HG03097 (cell line): ENCODE results near the gene PLGRKT.
"Not testable (repeated sequence)": the region's sequence is repeated elsewhere in the genome, so short reads cannot be mapped to it uniquely, and the experiment has no call there.

Experiments used
- ATAC-seq: cut with Tn5 transposase; IDR thresholded peaks from one replicate; pipeline ENCODE4 v1.9.1; 2021; ENCODE audit not compliant: unreplicated experiment, low FRiP score

PLGRKT gene

DNA sequence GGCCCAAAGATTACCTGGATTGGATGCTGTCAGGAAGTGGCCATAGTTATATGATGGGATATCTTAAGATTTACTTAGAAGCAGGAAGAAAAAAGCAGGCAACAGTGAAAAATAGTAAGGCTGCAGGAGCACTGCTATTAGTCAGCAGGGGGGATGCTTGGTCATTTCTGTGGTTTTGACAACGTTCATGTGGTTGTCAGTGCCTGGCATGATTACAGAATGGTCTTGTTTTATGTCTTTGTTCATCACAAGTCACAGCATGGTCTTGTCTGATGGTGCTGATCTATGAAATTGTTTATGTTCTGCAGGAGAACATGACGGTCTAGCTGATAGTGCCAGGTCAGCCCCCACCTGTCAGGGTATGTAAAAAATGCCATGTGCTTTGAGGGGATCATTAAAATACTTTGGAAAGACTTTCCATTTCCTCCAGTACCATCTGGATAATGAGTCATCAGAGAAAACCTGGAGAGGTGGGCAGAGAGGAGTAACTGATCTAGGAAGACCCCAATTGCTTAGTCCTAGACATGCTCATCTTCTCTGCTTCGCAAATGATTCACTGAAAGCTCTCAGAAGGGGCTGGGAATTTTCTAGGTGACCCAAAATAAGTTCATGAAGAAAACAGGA is 48.5 kb downstream of the PLGRKT start:
- ATAC-seq: peak; percentile 57

GRCh38 chr9:5388026-5388819 is 49.5 kb downstream of the PLGRKT start:
- ATAC-seq: no peak

DNA sequence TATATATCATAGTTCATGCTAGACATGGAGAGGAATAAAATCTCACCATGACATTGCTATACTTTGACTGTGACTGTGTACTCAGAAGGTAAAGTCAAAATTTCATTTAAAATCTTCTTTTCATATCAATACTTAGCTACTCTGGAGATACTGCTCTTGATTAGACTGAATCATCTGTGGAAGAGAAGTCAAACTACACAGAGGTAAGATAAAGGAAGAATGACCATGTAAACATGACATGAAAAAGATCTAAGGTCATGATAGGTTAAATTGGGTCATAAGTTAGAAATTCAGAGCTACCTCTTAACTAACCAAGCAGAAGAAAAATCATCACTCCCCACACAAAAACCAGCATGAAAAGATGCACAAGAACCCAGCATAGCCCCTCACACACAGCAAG is 53.3 kb downstream of the PLGRKT start:
- ATAC-seq: no peak

GRCh38 chr9:5382479-5382878 is 55.2 kb downstream of the PLGRKT start:
- ATAC-seq: no peak

- no peak for ATAC-seq
Measured at GRCh38 chr9:5375790-5376477, 61.8 kb downstream of the PLGRKT start.

GRCh38 chr9:5375091-5375490 is 62.6 kb downstream of the PLGRKT start:
- peak; percentile 68 for ATAC-seq

DNA sequence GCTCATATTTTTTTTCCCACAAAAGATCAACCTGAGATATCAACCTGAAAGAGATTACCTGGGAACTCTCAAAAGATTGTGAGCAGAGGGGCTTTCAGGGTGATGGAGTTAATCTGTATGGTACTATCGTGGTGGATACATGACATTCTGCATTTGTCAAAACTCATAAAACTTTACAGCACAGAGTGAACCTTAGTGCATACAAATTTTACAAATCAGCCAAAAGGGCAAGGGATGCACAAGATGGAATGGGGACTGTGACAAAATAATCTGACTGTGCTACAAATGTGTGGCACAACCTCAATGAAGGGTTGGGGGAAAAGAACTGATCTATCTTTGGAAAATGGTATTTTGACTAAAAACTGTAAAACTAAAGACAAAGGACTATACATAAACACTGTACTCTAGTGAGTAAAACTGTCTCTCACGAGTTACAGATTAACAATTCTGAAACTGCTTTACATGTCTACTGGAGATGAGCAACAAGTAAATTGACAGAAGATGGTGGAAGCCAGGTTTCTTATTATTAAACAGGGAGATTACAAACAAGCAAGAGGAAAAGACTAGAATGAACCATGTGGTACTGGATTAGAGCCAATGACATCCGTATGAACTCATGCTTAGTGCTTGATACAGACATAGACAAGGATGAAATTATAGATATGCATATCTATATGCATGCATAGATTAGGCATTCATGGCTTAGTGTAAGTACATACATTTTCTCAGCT is 73.3 kb downstream of the PLGRKT start:
- peak; percentile 88 for ATAC-seq

DNA sequence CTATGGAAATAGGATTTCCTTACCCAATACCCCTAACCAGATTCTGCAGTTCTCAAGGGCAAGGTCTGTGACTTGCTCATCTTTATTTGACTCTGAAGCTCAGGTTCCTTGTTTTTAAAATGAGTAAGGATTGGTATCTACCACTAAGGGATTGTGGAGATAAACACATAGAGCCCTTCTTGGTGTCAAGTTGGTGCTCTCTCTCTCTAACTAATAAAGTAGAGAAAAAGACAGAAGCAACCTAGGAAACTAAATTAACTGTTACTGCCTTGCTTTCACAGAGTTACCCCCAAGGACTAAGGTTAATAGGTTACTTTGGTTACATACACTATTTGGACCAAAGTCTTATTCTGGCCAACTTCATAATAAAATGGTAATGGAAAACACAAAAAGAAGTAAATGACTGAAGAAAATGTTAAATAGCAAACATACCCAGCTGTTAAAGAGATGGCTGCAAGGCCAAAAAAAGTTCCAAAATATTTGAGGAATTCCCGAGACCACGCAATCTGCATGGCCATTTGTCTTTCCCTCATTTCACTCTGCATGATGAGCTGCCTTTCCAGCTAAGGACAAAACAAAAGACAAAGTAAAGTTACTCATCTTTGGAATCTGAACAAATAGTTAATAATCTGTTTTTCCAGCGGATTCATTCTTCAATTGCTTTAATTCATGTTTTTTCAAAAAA is 76.3 kb downstream of the PLGRKT start:
- ATAC-seq: no peak

GRCh38 chr9:5360341-5360740 is 77.4 kb downstream of the PLGRKT start:
- no peak for ATAC-seq

GRCh38 chr9:5357431-5358105 is 80.2 kb downstream of the PLGRKT start:
- no peak for ATAC-seq

DNA sequence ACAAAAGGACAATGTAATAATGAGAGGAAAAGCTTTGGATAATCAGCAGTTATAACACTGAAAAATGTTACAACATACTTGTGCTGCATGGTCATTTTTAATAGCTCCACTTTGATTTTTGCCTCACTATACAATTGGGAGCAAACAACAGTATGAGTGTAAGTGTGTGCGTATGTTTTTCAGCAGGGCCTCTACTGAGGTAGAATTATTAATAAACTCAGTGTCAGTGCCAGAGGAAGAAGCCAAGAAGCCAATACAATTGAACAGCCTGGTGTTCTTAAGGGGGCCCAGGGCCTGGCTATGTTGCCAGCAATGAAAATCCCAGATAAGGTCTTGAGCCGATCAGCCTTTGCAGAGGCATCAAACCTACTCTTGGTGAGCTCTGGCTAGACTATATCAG is 81.9 kb downstream of the PLGRKT start:
- no peak for ATAC-seq

DNA sequence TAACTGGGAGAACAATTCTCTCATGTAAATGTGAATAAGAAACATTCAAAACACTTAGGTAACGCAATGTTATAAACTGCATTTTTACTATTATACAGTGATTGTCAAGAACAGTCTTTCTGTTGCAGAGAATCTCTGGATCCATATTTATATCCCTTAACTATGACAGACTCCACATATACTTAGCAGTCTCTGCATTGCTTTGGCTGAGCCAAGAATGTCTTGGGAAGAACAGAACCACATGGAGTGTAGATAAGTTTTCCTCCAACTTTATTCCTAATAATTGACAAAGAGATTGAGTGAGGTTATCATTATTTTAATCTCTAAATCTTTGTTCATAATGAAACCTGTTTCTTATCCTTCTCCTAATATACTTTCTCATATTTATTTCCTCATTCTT is 82.5 kb downstream of the PLGRKT start:
- no peak for ATAC-seq

DNA sequence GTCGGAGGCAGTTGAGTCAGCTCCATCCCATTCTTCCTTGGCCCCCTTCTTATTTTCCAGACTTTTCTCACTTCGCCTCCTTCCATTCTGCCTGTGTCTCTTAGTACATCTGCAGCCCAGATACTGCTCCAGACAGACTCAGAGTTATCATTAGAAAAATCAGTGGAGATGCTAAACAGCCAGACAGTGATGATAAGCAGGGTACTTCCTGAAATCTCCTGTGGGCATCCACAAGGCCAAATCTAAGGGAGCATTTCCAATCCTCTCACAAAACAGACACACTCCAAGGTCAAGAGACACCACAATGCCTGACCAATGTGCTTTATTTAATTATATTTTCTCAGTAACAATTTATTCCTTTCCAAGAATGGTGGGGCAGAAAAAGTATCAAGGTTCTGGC is 83.5 kb downstream of the PLGRKT start:
- ATAC-seq: no peak

GRCh38 chr9:5352637-5353248 is 85.0 kb downstream of the PLGRKT start:
- ATAC-seq: no peak

GRCh38 chr9:5338992-5339981 is 98.4 kb downstream of the PLGRKT start, which contains the start of gene RLN1:
Gene RLN1 (minus strand): TSS chr9:5339876. CDS start chr9:5339746, 130 bp downstream.
- peak; percentile 98 for ATAC-seq

DNA sequence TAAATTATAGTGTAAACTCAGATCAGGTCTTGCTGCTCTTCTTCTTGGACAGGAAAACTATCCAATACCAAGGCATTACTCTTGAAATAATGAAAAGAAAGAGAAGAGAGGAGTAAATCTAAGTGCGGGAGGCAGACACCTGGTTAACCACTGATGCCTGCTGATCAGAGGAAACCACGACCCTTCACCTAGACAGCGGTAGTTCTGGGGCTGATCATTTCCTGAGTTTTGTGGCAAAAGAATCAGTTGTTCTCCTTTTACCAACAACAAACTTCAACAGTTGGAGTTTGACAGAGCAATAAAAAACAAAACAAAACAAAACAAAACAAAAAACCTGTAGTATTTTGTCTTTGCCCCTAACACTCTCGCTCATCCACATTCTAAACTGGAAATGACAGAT is 101.0 kb downstream of the PLGRKT start:
- no peak for ATAC-seq

DNA sequence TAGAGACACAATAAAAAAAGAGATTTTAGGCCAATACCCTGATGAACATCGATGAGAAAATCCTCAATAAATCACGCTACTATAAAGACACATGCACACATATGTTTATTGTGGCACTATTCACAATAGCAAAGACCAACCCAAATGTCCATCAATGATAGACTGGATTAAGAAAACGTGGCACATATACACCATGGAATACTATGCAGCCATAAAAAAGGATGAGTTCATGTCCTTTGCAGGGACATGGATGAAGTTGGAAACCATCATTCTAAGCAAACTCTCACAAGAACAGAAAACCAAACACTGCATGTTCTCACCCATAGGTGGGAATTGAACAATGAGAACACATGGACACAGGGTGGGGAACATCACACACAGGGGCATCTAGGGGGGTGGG is 106.4 kb downstream of the PLGRKT start:
- ATAC-seq: not testable (repeated sequence)

DNA sequence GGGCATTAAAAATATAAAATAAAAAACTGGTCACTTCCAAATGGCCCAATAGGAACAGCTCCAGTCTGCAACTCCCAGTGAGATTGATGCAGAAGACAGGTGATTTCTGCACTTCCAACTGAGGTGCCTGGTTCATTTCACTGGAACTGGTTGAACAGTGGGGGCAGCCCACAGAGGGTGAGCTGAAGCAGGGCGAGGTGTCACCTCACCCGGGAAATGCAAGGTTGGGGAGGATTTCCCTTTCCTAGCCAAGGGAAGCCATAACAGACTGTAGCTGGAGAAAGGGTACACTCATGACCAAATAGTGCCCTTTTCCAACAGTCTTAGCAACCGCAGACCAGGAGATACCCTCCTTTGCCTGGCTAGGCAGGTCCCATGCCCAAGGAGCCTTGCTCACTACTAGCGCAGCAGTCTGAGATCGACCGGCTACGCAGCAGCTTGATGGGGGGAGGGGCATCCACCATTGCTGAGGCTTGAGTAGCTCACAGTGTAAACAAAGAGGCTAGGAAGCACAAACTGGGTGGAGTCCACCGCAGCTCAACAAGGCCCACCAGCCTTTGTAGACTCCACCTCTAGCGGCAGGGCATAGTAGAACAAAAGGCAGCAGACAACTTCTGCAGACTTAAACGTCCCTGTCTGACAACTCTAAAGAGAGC is 110.7 kb downstream of the PLGRKT start:
- no peak for ATAC-seq
